HCT116 (cell line): ENCODE measurements around the gene ADGRB3. TPM values are rescaled to one million over a fixed set of nuclear protein-coding genes. Genes with fewer than 3 reads are reported as not detected.

Source experiments
- ATAC-seq: fragments of 200-7000 bp; cut with Tn5 transposase; 2 replicates; pipeline ENCODE4 v1.9.1; 2020; ENCODE audit warnings: mild to moderate bottlenecking, moderate library complexity
- BruUV-seq: library from RNA; stranded (reverse); fragments of 400-500 nt; replicated peaks from 2 replicates; lab custom pipeline; 2021; lab: Mats Ljungman, UMichigan
- CTCF ChIA-PET: fragments of 300-600 bp; sonication (Branson Sonifier 250); formaldehyde crosslinking; loops from one replicate; lab custom pipeline; 2021; ENCODE audit warnings: antibody characterized with exemption; lab: Charles Lee
- POLR2A ChIA-PET: fragments of 300-600, 350-600 bp; sonication (Branson Sonifier 250); formaldehyde crosslinking; loops from one replicate; lab custom pipeline; 2021; ENCODE audit warnings: antibody characterized with exemption; lab: Charles Lee
- RAD21 ChIA-PET, 2 experiments: fragments of 300-600 bp; sonication (Branson Sonifier 250); formaldehyde crosslinking; loops; one replicate each; lab custom pipeline; 2023; ENCODE audit warnings: low total read pairs in 2 of 2; ENCODE audit not compliant: uncharacterized antibody in 2 of 2, unreplicated experiment in 2 of 2, low non-redundant PET in 1 of 2; lab: Charles Lee
- DNase-seq: peaks from one replicate; pipeline ENCODE4 v3.0.0-alpha.2; 2010; ENCODE audit warnings: low read depth, low spot score
- H2AFZ ChIP-seq: fragments of 200-600 bp; shearing (Covaris generic), sonication (generic); 2 replicates; pipeline ENCODE4 v1.6.1; 2017; ENCODE audit warnings: low read depth, mixed run types, mixed read lengths, antibody characterized with exemption, low read length; ENCODE audit not compliant: poor library complexity, severe bottlenecking
- H3K27ac ChIP-seq: 2 replicates; pipeline ENCODE4 v1.5.1; 2012; ENCODE audit warnings: low read depth, low read length
- H3K27me3 ChIP-seq: fragments of 200-600 bp; sonication (generic); 2 replicates; pipeline ENCODE4 v1.6.1; 2016; ENCODE audit warnings: mixed run types, low read length, mixed read lengths; ENCODE audit not compliant: insufficient read depth
- H3K36me3 ChIP-seq, 2 experiments: fragments of 200-500 bp in 1 of 2; fragments of 200-600 bp in 1 of 2; sonication (Bioruptor generic) in 1 of 2; sonication (generic) in 1 of 2; 2 replicates each; pipeline versions ENCODE4 v1.5.1 to v1.6.1; 2014 to 2016; ENCODE audit warnings: low read length in 2 of 2, inconsistent platforms in 1 of 2, mixed read lengths in 1 of 2, mixed run types in 1 of 2; ENCODE audit not compliant: insufficient read depth in 2 of 2, control insufficient read depth in 1 of 2
- H3K4me1 ChIP-seq, 2 experiments: fragments of 200-600 bp in 1 of 2; sonication (generic) in 1 of 2; 2 replicates each; pipeline versions ENCODE4 v1.5.1 to v1.6.1; 2012 to 2017; ENCODE audit warnings: low read length in 2 of 2, inconsistent platforms in 1 of 2, mild to moderate bottlenecking in 1 of 2, mixed read lengths in 1 of 2, mixed run types in 1 of 2, moderate library complexity in 1 of 2; ENCODE audit not compliant: insufficient read depth in 2 of 2, control insufficient read depth in 1 of 2
- H3K4me2 ChIP-seq: fragments of 200-600 bp; sonication (generic); 2 replicates; pipeline ENCODE4 v1.6.1; 2017; ENCODE audit warnings: mixed run types, low read length, mixed read lengths
- H3K4me3 ChIP-seq, 2 experiments: fragments of 200-600 bp in 1 of 2; sonication (generic) in 1 of 2; replicated peaks in 1 of 2; 2 replicates each; pipeline ENCODE4 v1.5.1; 2011 to 2016; ENCODE audit warnings: low read length in 2 of 2, control low read depth in 1 of 2, low read depth in 1 of 2, mild to moderate bottlenecking in 1 of 2, mixed read lengths in 1 of 2, mixed run types in 1 of 2
- H3K79me2 ChIP-seq: fragments of 200-600 bp; sonication (generic); 2 replicates; pipeline ENCODE4 v1.6.1; 2017; ENCODE audit warnings: mild to moderate bottlenecking, mixed run types, low read length, moderate library complexity, mixed read lengths; ENCODE audit not compliant: insufficient read depth
- H3K9ac ChIP-seq: fragments of 200-600 bp; sonication (generic); 2 replicates; pipeline ENCODE4 v1.6.1; 2016; ENCODE audit warnings: low read length, mixed read lengths
- H3K9me2 ChIP-seq: fragments of 200-600 bp; sonication (generic), shearing (Covaris generic); 2 replicates; pipeline ENCODE4 v1.6.1; 2017; ENCODE audit warnings: mixed run types, mild to moderate bottlenecking, moderate library complexity; ENCODE audit not compliant: insufficient read depth
- H3K9me3 ChIP-seq, 2 experiments: fragments of 200-500 bp in 1 of 2; fragments of 200-600 bp in 1 of 2; sonication (Bioruptor generic) in 1 of 2; sonication (generic) in 1 of 2; 2 replicates each; pipeline ENCODE4 v1.6.1; 2014 to 2017; ENCODE audit warnings: low read length in 2 of 2, mixed read lengths in 2 of 2, inconsistent platforms in 1 of 2, low read depth in 1 of 2, mild to moderate bottlenecking in 1 of 2, mixed run types in 1 of 2, moderate library complexity in 1 of 2; ENCODE audit not compliant: control insufficient read depth in 1 of 2, insufficient read depth in 1 of 2
- H4K20me1 ChIP-seq: fragments of 200-600 bp; sonication (generic), shearing (Covaris generic); 2 replicates; pipeline ENCODE4 v1.6.1; 2017; ENCODE audit warnings: mixed run types, mild to moderate bottlenecking, moderate library complexity; ENCODE audit not compliant: insufficient read depth
- CEBPB ChIP-seq: IDR thresholded peaks from 2 replicates; pipeline ENCODE4 v1.6.1; 2012; ENCODE audit warnings: low read depth
- EGR1 ChIP-seq: IDR thresholded peaks from 2 replicates; pipeline ENCODE4 v1.6.1; 2012; ENCODE audit warnings: low read depth
- ELF1 ChIP-seq: IDR thresholded peaks from 2 replicates; pipeline ENCODE4 v1.6.1; 2012; ENCODE audit warnings: low read depth, borderline replicate concordance
- EZH2phosphoT487 ChIP-seq: fragments of 200-600 bp; IDR thresholded peaks from 2 replicates; pipeline ENCODE4 v1.6.1; 2018; ENCODE audit warnings: antibody characterized with exemption, borderline replicate concordance
- RAD21 ChIP-seq: IDR thresholded peaks from 2 replicates; pipeline ENCODE4 v1.6.1; 2012; ENCODE audit warnings: low read depth, mild to moderate bottlenecking
- SRF ChIP-seq: IDR thresholded peaks from 2 replicates; pipeline ENCODE4 v1.6.1; 2012; ENCODE audit warnings: low read depth
- ZBTB33 ChIP-seq: IDR thresholded peaks from 2 replicates; pipeline ENCODE4 v1.6.1; 2011; ENCODE audit warnings: mild to moderate bottlenecking, low read length, moderate library complexity; ENCODE audit not compliant: insufficient replicate concordance; ENCODE audit errors: extremely low read depth
- ZFX ChIP-seq: fragments of 450-650 bp; IDR thresholded peaks from 2 replicates; pipeline ENCODE4 v1.6.1; 2017
- ZNF274 ChIP-seq: fragments of 200-500 bp; sonication (Bioruptor generic); IDR thresholded peaks from 2 replicates; pipeline ENCODE4 v1.6.1; 2014; ENCODE audit warnings: mild to moderate bottlenecking, low read depth, low read length, inconsistent platforms
- intact Hi-C: fragments of 100-400 bp; cut with micrococcal nuclease; formaldehyde crosslinking; loops from 2 replicates; pipeline ENCODE4 v1.10.0; 2022
- total RNA-seq: library from RNA; stranded (reverse); gene quantifications from one replicate; pipeline ENCODE4 v1.2.1, GENCODE V29; 2021; ENCODE audit not compliant: unreplicated experiment
- TF ChIP-seq, protein P1 (sequence below): IDR thresholded peaks from 2 replicates; pipeline ENCODE4 v1.6.1; 2012; ENCODE audit warnings: low read depth

The ADGRB3 gene
- total RNA-seq, 1 experiment from 2014 or later = not detected

DNA sequence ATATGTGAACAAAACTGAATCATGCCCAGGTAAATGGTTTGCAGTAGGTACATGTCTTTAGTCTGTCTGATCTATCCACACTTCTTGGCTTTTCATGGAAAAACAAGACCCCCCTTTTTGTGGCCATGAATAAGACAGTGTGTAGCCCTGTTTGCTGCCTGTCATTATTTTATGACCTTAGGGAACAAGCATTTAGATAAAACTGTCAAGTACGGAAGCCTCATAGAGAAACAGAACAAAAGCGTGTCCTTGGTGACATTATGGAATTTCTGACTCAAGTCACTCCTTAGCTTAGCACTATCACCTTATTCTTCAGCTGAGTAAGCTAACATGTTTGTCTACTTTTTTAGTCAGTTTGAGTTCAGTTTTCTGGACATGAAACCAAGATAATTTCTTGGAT, 476.2 kb downstream of the ADGRB3 start:
- H3K9me2 ChIP-seq = no peaks in the 10 kb centered on the region
- H3K9ac ChIP-seq = no peak overlapping the region
- no TSS peak for BruUV-seq
- H3K4me1 ChIP-seq = no peaks in the 10 kb centered on the region
- H3K27me3 ChIP-seq = no peaks in the 10 kb centered on the region
- DNase-seq (no peak), ATAC-seq (no peak)
- no peaks in the 10 kb centered on the region for H3K36me3 ChIP-seq
- TF ChIP-seq SRF (no peak), ELF1 (no peak), ZNF274 (no peak), ZFX (no peak), EZH2phosphoT487 (no peak), CEBPB (no peak), ZBTB33 (no peak), RAD21 (no peak), EGR1 (no peak)
- TF ChIP-seq, protein P1, sequence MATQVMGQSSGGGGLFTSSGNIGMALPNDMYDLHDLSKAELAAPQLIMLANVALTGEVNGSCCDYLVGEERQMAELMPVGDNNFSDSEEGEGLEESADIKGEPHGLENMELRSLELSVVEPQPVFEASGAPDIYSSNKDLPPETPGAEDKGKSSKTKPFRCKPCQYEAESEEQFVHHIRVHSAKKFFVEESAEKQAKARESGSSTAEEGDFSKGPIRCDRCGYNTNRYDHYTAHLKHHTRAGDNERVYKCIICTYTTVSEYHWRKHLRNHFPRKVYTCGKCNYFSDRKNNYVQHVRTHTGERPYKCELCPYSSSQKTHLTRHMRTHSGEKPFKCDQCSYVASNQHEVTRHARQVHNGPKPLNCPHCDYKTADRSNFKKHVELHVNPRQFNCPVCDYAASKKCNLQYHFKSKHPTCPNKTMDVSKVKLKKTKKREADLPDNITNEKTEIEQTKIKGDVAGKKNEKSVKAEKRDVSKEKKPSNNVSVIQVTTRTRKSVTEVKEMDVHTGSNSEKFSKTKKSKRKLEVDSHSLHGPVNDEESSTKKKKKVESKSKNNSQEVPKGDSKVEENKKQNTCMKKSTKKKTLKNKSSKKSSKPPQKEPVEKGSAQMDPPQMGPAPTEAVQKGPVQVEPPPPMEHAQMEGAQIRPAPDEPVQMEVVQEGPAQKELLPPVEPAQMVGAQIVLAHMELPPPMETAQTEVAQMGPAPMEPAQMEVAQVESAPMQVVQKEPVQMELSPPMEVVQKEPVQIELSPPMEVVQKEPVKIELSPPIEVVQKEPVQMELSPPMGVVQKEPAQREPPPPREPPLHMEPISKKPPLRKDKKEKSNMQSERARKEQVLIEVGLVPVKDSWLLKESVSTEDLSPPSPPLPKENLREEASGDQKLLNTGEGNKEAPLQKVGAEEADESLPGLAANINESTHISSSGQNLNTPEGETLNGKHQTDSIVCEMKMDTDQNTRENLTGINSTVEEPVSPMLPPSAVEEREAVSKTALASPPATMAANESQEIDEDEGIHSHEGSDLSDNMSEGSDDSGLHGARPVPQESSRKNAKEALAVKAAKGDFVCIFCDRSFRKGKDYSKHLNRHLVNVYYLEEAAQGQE = no peak
- intact Hi-C loops = no loop called here
- no peak overlapping the region for H3K4me3 ChIP-seq
- H3K4me2 ChIP-seq = no peak overlapping the region
- H3K79me2 ChIP-seq = no peaks in the 10 kb centered on the region
- no peak overlapping the region for H3K27ac ChIP-seq
- ChIA-PET RAD21 (no interaction called here), POLR2A (no interaction called here), CTCF (no interaction called here)
- peaks cover 6 to 8% of the 10 kb centered on the region in 2 experiments; a peak in 2 of 4 replicates for H3K9me3 ChIP-seq
- H4K20me1 ChIP-seq = no peaks in the 10 kb centered on the region
- no peak overlapping the region for H2AFZ ChIP-seq
